HepG2 (cell line): ENCODE data around the gene SYT9. TPM values are rescaled to one million over a fixed set of nuclear protein-coding genes. Genes with fewer than 3 reads are reported as not detected.

Experiments
- ATAC-seq: fragments of 200-7000 bp; cut with Tn5 transposase; 3 replicates; pipeline ENCODE4 v1.9.1; 2020; ENCODE audit warnings: mild to moderate bottlenecking, moderate library complexity
- BruUV-seq: library from RNA; stranded (reverse); fragments of 400-500 nt; replicated peaks from 2 replicates; lab custom pipeline; 2021; lab: Mats Ljungman, UMichigan
- CTCF ChIA-PET: fragments of 300-600 bp; formaldehyde crosslinking; extraction: SDS; loops from one replicate; lab custom pipeline; 2021; ENCODE audit warnings: low total read pairs, inconsistent platforms, low intra/inter-chr PET ratio; lab: Yijun Ruan, JAX
- POLR2A ChIA-PET: fragments of 350-600 bp; sonication (Branson Sonifier 250); formaldehyde crosslinking; loops from one replicate; lab custom pipeline; 2020; ENCODE audit warnings: antibody characterized with exemption, inconsistent platforms; lab: Yijun Ruan, JAX
- DNase-seq: peaks from one replicate; pipeline ENCODE4 v3.0.0-alpha.2; 2015; ENCODE audit warnings: low spot score
- FAIRE-seq: peaks from 3 replicates; lab custom pipeline; 2011; peaks lifted over from hg19 to GRCh38; lab: Jason Lieb, UNC
- H2AFZ ChIP-seq: one replicate; pipeline ENCODE4 v1.6.1; 2011; ENCODE audit warnings: low read length, inconsistent platforms
- H3K27ac ChIP-seq: fragments of 300-600 bp; 3 replicates; pipeline ENCODE4 v1.8.0; 2011; ENCODE audit warnings: mixed run types, mild to moderate bottlenecking, mixed read lengths, low read length, inconsistent platforms; ENCODE audit not compliant: insufficient read depth; ENCODE audit errors: extremely low read length
- H3K27me3 ChIP-seq, 2 experiments: fragments of 200-600 bp in 1 of 2; 2 replicates in 1 of 2; 3 replicates in 1 of 2; pipeline versions ENCODE4 v1.6.0 to v1.8.0; 2011; ENCODE audit warnings: low read length in 2 of 2, mild to moderate bottlenecking in 2 of 2, moderate library complexity in 2 of 2, inconsistent platforms in 1 of 2; ENCODE audit not compliant: insufficient read depth in 2 of 2, control insufficient read depth in 1 of 2
- H3K36me3 ChIP-seq, 2 experiments: fragments of 200-600 bp in 1 of 2; replicated peaks in 1 of 2; 2 replicates in 1 of 2; 3 replicates in 1 of 2; pipeline versions ENCODE4 v1.5.1 to v1.8.0; 2011; ENCODE audit warnings: low read length in 2 of 2, inconsistent platforms in 1 of 2; ENCODE audit not compliant: insufficient read depth in 2 of 2, control insufficient read depth in 1 of 2
- H3K4me1 ChIP-seq: 2 replicates; pipeline ENCODE4 v1.5.1; 2012; ENCODE audit warnings: low read length, inconsistent platforms; ENCODE audit not compliant: insufficient read depth
- H3K4me2 ChIP-seq: 2 replicates; pipeline ENCODE4 v1.6.0; 2011; ENCODE audit warnings: low read depth, low read length, inconsistent platforms
- H3K4me3 ChIP-seq, 3 experiments: fragments of 200-600 bp in 1 of 3; sonication (generic), shearing (Covaris generic) in 1 of 3; replicated peaks in 1 of 3; 2 replicates each; pipeline ENCODE4 v1.5.1; 2011 to 2016; ENCODE audit warnings: low read length in 3 of 3, inconsistent platforms in 2 of 3, low read depth in 2 of 3, mild to moderate bottlenecking in 2 of 3, control low read depth in 1 of 3, mixed read lengths in 1 of 3; ENCODE audit not compliant: insufficient read depth in 1 of 3
- H3K79me2 ChIP-seq: one replicate; pipeline ENCODE4 v1.6.1; 2011; ENCODE audit warnings: low read length, inconsistent platforms; ENCODE audit not compliant: insufficient read depth
- H3K9ac ChIP-seq: 2 replicates; pipeline ENCODE4 v1.6.0; 2011; ENCODE audit warnings: mild to moderate bottlenecking, low read depth, low read length, inconsistent platforms; ENCODE audit not compliant: insufficient read depth
- H3K9me3 ChIP-seq: 2 replicates; pipeline ENCODE4 v1.5.1; 2012; ENCODE audit warnings: mild to moderate bottlenecking, low read length
- H4K20me1 ChIP-seq: 2 replicates; pipeline ENCODE4 v1.6.0; 2011; ENCODE audit warnings: inconsistent platforms, mild to moderate bottlenecking, low read length, moderate library complexity; ENCODE audit not compliant: insufficient read depth
- BRCA1 ChIP-seq: sonication (generic); formaldehyde crosslinking; IDR thresholded peaks from 2 replicates; pipeline ENCODE4 v1.4.0; 2020; ENCODE audit warnings: missing genetic modification reagents
- CTCF ChIP-seq: sonication (generic); formaldehyde crosslinking; IDR thresholded peaks from 2 replicates; pipeline ENCODE4 v1.5.0; 2020; ENCODE audit warnings: mild to moderate bottlenecking, missing genetic modification reagents, moderate library complexity
- HMGXB4 ChIP-seq, 2 experiments: sonication (generic) in 1 of 2; formaldehyde crosslinking in 1 of 2; IDR thresholded peaks; 2 replicates each; pipeline versions ENCODE4 v1.4.0 to v1.6.1; 2018 to 2020; ENCODE audit warnings: missing genetic modification reagents in 2 of 2, borderline replicate concordance in 1 of 2, low read depth in 1 of 2, mild to moderate bottlenecking in 1 of 2, missing biosample characterization in 1 of 2
- NFATC3 ChIP-seq: sonication (generic); formaldehyde crosslinking; IDR thresholded peaks from 2 replicates; pipeline ENCODE4 v1.5.1; 2020; ENCODE audit warnings: mild to moderate bottlenecking, missing genetic modification reagents
- RAD21 ChIP-seq: fragments of 450-650 bp; formaldehyde crosslinking; IDR thresholded peaks from 2 replicates; pipeline ENCODE4 v1.5.0; 2020; ENCODE audit warnings: mild to moderate bottlenecking
- SMC3 ChIP-seq: IDR thresholded peaks from 2 replicates; pipeline ENCODE4 v1.6.1; 2011; ENCODE audit warnings: low read length, improper control_type of control experiment
- STAG1 ChIP-seq: sonication (generic); formaldehyde crosslinking; IDR thresholded peaks from 2 replicates; pipeline ENCODE4 v1.4.0; 2020; ENCODE audit warnings: missing genetic modification reagents
- XRCC5 ChIP-seq: fragments of 200-400 bp; formaldehyde crosslinking; optimal IDR thresholded peaks from 2 replicates; pipeline ENCODE3; 2017; ENCODE audit warnings: mild to moderate bottlenecking, low read length
- WGBS: methylation state at CpG from one replicate; pipeline ENCODE4 v1.1.6; 2017; ENCODE audit warnings: low lambda C conversion rate; 5-methylcytosine and 5-hydroxymethylcytosine counted together
- in situ Hi-C: cut with HindIII; loops from 2 replicates; pipeline ENCODE4 v1.10.0; 2017; ENCODE audit warnings: low pct_unique_long_range_greater_than_20kb; ENCODE audit not compliant: extremely low pct_ligation_motif_present
- intact Hi-C: fragments of 100-400 bp; cut with micrococcal nuclease; formaldehyde crosslinking; loops from one replicate; pipeline ENCODE4 v1.10.0; 2022; ENCODE audit not compliant: unreplicated experiment
- polyA plus RNA-seq, 8 experiments: library from polyadenylated mRNA; depleted of rRNA in 3 of 8; stranded (reverse) in 7 of 8; unstranded in 1 of 8; fragments of >200 nt; fragmentation: Illumina TruSeq in 4 of 8; extraction: Trizol in 4 of 8; gene quantifications; 2 replicates each; pipeline versions ENCODE4 v1.2.1 to v1.2.3, GENCODE V29; 2011 to 2016; ENCODE audit warnings: low read depth in 4 of 8, missing spikeins in 1 of 8, mixed read lengths in 1 of 8; ENCODE audit not compliant: insufficient read depth in 1 of 8
- total RNA-seq, 5 experiments: library from RNA; depleted of rRNA; stranded (reverse); fragments of >200 nt; fragmentation: Illumina TruSeq; extraction: Trizol; gene quantifications; 2 replicates each; pipeline ENCODE4 v1.2.3, GENCODE V29; 2016; ENCODE audit warnings: low read depth in 1 of 5

Gene SYT9
- total and polyA plus RNA-seq, 2 of the 13 experiments (the other 11 are each of a cell fraction or from before 2014, with no cell fraction given), result not detected

- no peaks in the 10 kb centered on the region for H3K79me2 ChIP-seq
- H3K4me2 ChIP-seq, result no peak overlapping the region
- no peak overlapping the region for H2AFZ ChIP-seq
- no peak overlapping the region for H3K4me3 ChIP-seq
- no peaks in the 10 kb centered on the region for H3K36me3 ChIP-seq
- DNase-seq (peak; percentile 43), ATAC-seq (peak; percentile 93), FAIRE-seq (no peak)
- H4K20me1 ChIP-seq, result no peaks in the 10 kb centered on the region
- 13% methylated on average over 6 of the region's 6 CpGs for WGBS
- POLR2A ChIA-PET, result no interaction called here
- intact Hi-C loops, result loop anchor here (1.0 kb wide), 2 partner anchors 89 to 344 kb away; no protein-coding TSS in a partner anchor
- H3K9me3 ChIP-seq, result no peaks in the 10 kb centered on the region
- BruUV-seq, result no TSS peak
- H3K4me1 ChIP-seq, result no peaks in the 10 kb centered on the region
- H3K27ac ChIP-seq, result no peak overlapping the region
- in situ Hi-C loops, result loop anchor here (10.0 kb wide), 1 partner anchor 348 kb away; no protein-coding TSS in a partner anchor
- CTCF ChIA-PET, result interaction anchor here (0.7 to 1.8 kb wide), 3 partner anchors 90 to 344 kb away, joined by 3 to 8 read pairs (median 7); no protein-coding TSS in a partner anchor
- H3K9ac ChIP-seq, result no peak overlapping the region
- 0 out of 2 replicates have a peak, but pooled peaks have one; percentile 45 for TF ChIP-seq NFATC3 (CRISPR knock-in tag)
- TF ChIP-seq CTCF (CRISPR knock-in tag), result peak; percentile 86
- TF ChIP-seq BRCA1 (CRISPR knock-in tag), result no peak
- peak; percentile 65 for TF ChIP-seq XRCC5
- peak; percentile 90 for TF ChIP-seq SMC3
- TF ChIP-seq RAD21 (CRISPR knock-in tag), result peak; percentile 43; the same call in 1 of the 2 replicates
- TF ChIP-seq HMGXB4 (CRISPR knock-in tag; IDR thresholded peaks at IDR 0.05; ENCODE audit: borderline replicate concordance in 1 of 2, low read depth in 1 of 2), result no peak
- TF ChIP-seq STAG1 (CRISPR knock-in tag), result peak; percentile 79
- H3K27me3 ChIP-seq, result peaks cover 0 to 5% of the 10 kb centered on the region in 2 experiments; a peak in 2 of 5 replicates
Measured at GRCh38 chr11:7442588-7443215, 191.0 kb downstream of the SYT9 start.
